GM19397 (cell line): ENCODE data around the gene TMEM218.
"Not testable (repeated sequence)": the region's sequence is repeated elsewhere in the genome, so short reads cannot be mapped to it uniquely, and the experiment has no call there.

ENCODE experiments used
- ATAC-seq: cut with Tn5 transposase; IDR thresholded peaks from one replicate; pipeline ENCODE4 v1.9.1; 2021; ENCODE audit warnings: mild to moderate bottlenecking, moderate library complexity; ENCODE audit not compliant: unreplicated experiment

TMEM218 gene

GRCh38 chr11:125091247-125091876, 20.1 kb downstream of the TMEM218 start:
- no peak for ATAC-seq

- no peak for ATAC-seq
Observed at GRCh38 chr11:125090816-125091215, 20.6 kb downstream of the TMEM218 start.

- ATAC-seq: not testable (repeated sequence)
Observed at GRCh38 chr11:125090151-125090550, 21.3 kb downstream of the TMEM218 start.

GRCh38 chr11:125089481-125089880, 21.9 kb downstream of the TMEM218 start:
- not testable (repeated sequence) for ATAC-seq

GRCh38 chr11:125088576-125089455, 22.6 kb downstream of the TMEM218 start:
- no peak for ATAC-seq

- no peak for ATAC-seq
Observed at GRCh38 chr11:125088123-125088522, 23.3 kb downstream of the TMEM218 start.

GRCh38 chr11:125086633-125087296, 24.7 kb downstream of the TMEM218 start:
- ATAC-seq: no peak

- no peak for ATAC-seq
Observed at GRCh38 chr11:125085301-125086081, 25.9 kb downstream of the TMEM218 start.

GRCh38 chr11:125084761-125085231, 26.6 kb downstream of the TMEM218 start:
- ATAC-seq: no peak

- ATAC-seq: no peak
Observed at GRCh38 chr11:125084057-125084416, 27.4 kb downstream of the TMEM218 start.

- no peak for ATAC-seq
Observed at GRCh38 chr11:125083312-125084056, 27.9 kb downstream of the TMEM218 start.

- ATAC-seq: no peak
Observed at GRCh38 chr11:125082611-125083311, 28.7 kb downstream of the TMEM218 start.

GRCh38 chr11:125082040-125082439, 29.4 kb downstream of the TMEM218 start:
- no peak for ATAC-seq

- no peak for ATAC-seq
Observed at GRCh38 chr11:125081098-125081798, 30.2 kb downstream of the TMEM218 start.

GRCh38 chr11:125080531-125080911, 30.9 kb downstream of the TMEM218 start:
- no peak for ATAC-seq

- ATAC-seq: no peak
Observed at GRCh38 chr11:125079878-125080530, 31.4 kb downstream of the TMEM218 start.

- ATAC-seq: no peak
Observed at GRCh38 chr11:125079151-125079877, 32.1 kb downstream of the TMEM218 start.
